CD4-positive, alpha-beta memory T cell (primary cell): ENCODE measurements around the gene GRIK2. TPM values are rescaled to one million over a fixed set of nuclear protein-coding genes. Genes with fewer than 3 reads are reported as not detected.

ENCODE experiments used
- CTCF ChIA-PET: fragments of 350-600 bp; sonication (Branson Sonifier 250); formaldehyde crosslinking; loops from one replicate; lab custom pipeline; 2021; ENCODE audit warnings: inconsistent platforms; ENCODE audit not compliant: partially characterized antibody; lab: Charles Lee
- POLR2A ChIA-PET: fragments of 350-600 bp; sonication (Branson Sonifier 250); formaldehyde crosslinking; loops from one replicate; lab custom pipeline; 2021; ENCODE audit not compliant: partially characterized antibody; lab: Charles Lee
- DNase-seq, 5 donors: peaks; one replicate each; pipeline versions ENCODE4 v3.0.0 to v3.0.0-alpha.2; 2020 to 2022; ENCODE audit warnings: mixed read lengths in 1 of 5
- H3K27ac ChIP-seq: one replicate; pipeline ENCODE4 v1.7.0; 2013; ENCODE audit warnings: low read depth, low read length
- H3K27me3 ChIP-seq: 2 replicates; pipeline ENCODE4 v1.7.0; 2013; ENCODE audit warnings: mild to moderate bottlenecking, low read length, moderate library complexity; ENCODE audit not compliant: insufficient read depth
- H3K36me3 ChIP-seq: 2 replicates; pipeline ENCODE4 v1.7.0; 2013; ENCODE audit warnings: mild to moderate bottlenecking, low read length, moderate library complexity; ENCODE audit not compliant: insufficient read depth
- H3K4me1 ChIP-seq: 2 replicates; pipeline ENCODE4 v1.7.0; 2013; ENCODE audit warnings: mild to moderate bottlenecking, low read length, moderate library complexity; ENCODE audit not compliant: insufficient read depth
- H3K4me3 ChIP-seq, 2 donors: one replicate each; pipeline ENCODE4 v1.7.0; 2013; ENCODE audit warnings: low read length in 2 of 2, mild to moderate bottlenecking in 1 of 2
- H3K9me3 ChIP-seq, 2 donors: one replicate each; pipeline ENCODE4 v1.7.0; 2013; ENCODE audit warnings: low read length in 2 of 2, control low read depth in 1 of 2; ENCODE audit not compliant: control insufficient read depth in 1 of 2
- H3K27ac Mint-ChIP-seq, 7 donors: one replicate each; pipeline ENCODE4 v1.8.0; 2020 to 2021; ENCODE audit warnings: mixed read lengths in 7 of 7, mild to moderate bottlenecking in 6 of 7, inconsistent platforms in 3 of 7, moderate library complexity in 3 of 7
- H3K27me3 Mint-ChIP-seq, 2 donors: one replicate each; pipeline ENCODE4 v1.8.0; 2020 to 2021; ENCODE audit warnings: mixed read lengths in 2 of 2
- H3K36me3 Mint-ChIP-seq, 2 donors: one replicate each; pipeline ENCODE4 v1.8.0; 2020 to 2021; ENCODE audit warnings: mixed read lengths in 2 of 2, inconsistent platforms in 1 of 2, mild to moderate bottlenecking in 1 of 2
- H3K4me1 Mint-ChIP-seq, 4 donors: one replicate each; pipeline ENCODE4 v1.8.0; 2020 to 2021; ENCODE audit warnings: mixed read lengths in 4 of 4, mild to moderate bottlenecking in 1 of 4
- H3K4me3 Mint-ChIP-seq, 8 donors: one replicate each; pipeline ENCODE4 v1.8.0; 2020 to 2021; ENCODE audit warnings: mixed read lengths in 8 of 8, mild to moderate bottlenecking in 7 of 8, moderate library complexity in 6 of 8, inconsistent platforms in 3 of 8
- H3K9me3 Mint-ChIP-seq, 8 donors: one replicate each; pipeline ENCODE4 v1.8.0; 2020 to 2021; ENCODE audit warnings: mixed read lengths in 8 of 8, mild to moderate bottlenecking in 5 of 8, inconsistent platforms in 3 of 8, moderate library complexity in 1 of 8
- intact Hi-C: fragments of 100-400 bp; cut with micrococcal nuclease; formaldehyde crosslinking; loops from one replicate; pipeline ENCODE4 v1.15.1; 2023
- polyA plus RNA-seq, 2 donors: library from polyadenylated mRNA; unstranded; fragments of 300-500 nt; fragmentation: Illumina TruSeq; gene quantifications; one replicate each; pipeline ENCODE4 v1.2.3, GENCODE V29; 2021
- total RNA-seq, 2 experiments: library from RNA; stranded (reverse); gene quantifications; one replicate each; pipeline ENCODE4 v1.2.3, GENCODE V29; 2021

Gene GRIK2
- total and polyA plus RNA-seq, 4 experiments from 2014 or later: not detected

- Mint-ChIP-seq H3K27ac (no peak overlapping the region), H3K9me3 (peaks cover 0 to 8% (median 3%) of the 10 kb centered on the region in 8 donors), H3K27me3 (no peaks in the 10 kb centered on the region), H3K4me3 (no peak overlapping the region), H3K4me1 (no peaks in the 10 kb centered on the region), H3K36me3 (no peaks in the 10 kb centered on the region)
- intact Hi-C loops: no loop called here
- H3K4me3 ChIP-seq: no peak overlapping the region
- H3K27ac ChIP-seq: no peak overlapping the region
- DNase-seq: no peak
- H3K27me3 ChIP-seq: no peaks in the 10 kb centered on the region
- ChIA-PET CTCF (no interaction called here), POLR2A (no interaction called here)
- H3K36me3 ChIP-seq: no peaks in the 10 kb centered on the region
- no peaks in the 10 kb centered on the region for H3K9me3 ChIP-seq
- no peaks in the 10 kb centered on the region for H3K4me1 ChIP-seq
These were observed 452.1 kb downstream of the GRIK2 start for GRCh38 chr6:101845621-101846020.

GRCh38 chr6:101847690-101848089, 454.2 kb downstream of the GRIK2 start:
- ChIA-PET CTCF (no interaction called here), POLR2A (no interaction called here)
- Histone ChIP-seq H3K36me3 (no peaks in the 10 kb centered on the region), H3K9me3 (no peaks in the 10 kb centered on the region), H3K27ac (no peak overlapping the region), H3K4me1 (no peaks in the 10 kb centered on the region), H3K4me3 (no peak overlapping the region), H3K27me3 (no peaks in the 10 kb centered on the region)
- no peak overlapping the region for H3K27ac Mint-ChIP-seq
- no peaks in the 10 kb centered on the region for H3K36me3 Mint-ChIP-seq
- H3K4me1 Mint-ChIP-seq: no peaks in the 10 kb centered on the region
- DNase-seq: no peak
- H3K4me3 Mint-ChIP-seq: no peak overlapping the region
- H3K27me3 Mint-ChIP-seq: no peaks in the 10 kb centered on the region
- intact Hi-C loops: no loop called here
- H3K9me3 Mint-ChIP-seq: peaks cover 0 to 8% (median 4%) of the 10 kb centered on the region in 8 donors

- no peak overlapping the region for H3K4me3 Mint-ChIP-seq
These were observed 458.4 kb downstream of the GRIK2 start for GRCh38 chr6:101851911-101852310.

DNA sequence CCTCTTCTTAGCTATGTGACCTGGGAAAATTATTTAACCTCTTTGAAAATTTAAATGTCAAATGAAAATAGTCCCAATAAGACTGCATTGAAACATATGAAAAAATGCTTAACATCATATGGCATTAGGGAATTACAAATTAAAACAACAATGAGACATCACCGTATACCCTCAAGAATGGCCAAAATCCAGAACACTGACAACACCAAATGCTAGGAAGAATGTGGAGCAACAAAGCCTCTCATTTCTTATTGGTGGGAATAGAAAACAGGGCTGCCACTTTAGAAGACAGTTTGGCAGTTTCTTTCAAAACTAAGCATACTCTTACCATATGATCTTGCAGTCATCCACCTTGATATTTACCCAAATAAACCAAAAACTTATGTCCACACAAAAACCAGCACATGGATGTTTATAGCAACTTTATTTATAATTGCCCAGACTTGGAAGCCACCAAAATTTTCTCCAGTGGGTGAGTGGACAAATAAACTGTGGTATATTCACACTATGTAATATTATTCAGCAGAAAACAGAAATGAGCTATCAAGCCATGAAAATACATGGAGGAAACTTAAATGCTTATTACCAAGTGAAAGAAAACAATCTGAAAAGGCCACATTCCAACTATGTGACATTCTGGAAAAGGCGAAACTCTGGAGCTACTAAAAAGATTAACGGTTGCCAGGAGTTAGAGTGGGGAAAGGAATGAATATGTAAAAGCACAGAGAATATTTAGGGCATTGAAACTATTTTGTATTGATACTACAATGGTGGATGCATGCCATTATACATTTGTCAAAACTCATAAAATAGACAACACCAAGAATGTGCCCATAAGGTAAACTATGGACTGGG, 459.9 kb downstream of the GRIK2 start:
- Histone ChIP-seq H3K36me3 (no peaks in the 10 kb centered on the region), H3K4me3 (no peak overlapping the region), H3K27me3 (no peaks in the 10 kb centered on the region), H3K4me1 (no peaks in the 10 kb centered on the region), H3K9me3 (no peaks in the 10 kb centered on the region), H3K27ac (no peak overlapping the region)
- H3K4me3 Mint-ChIP-seq: no peak overlapping the region
- ChIA-PET CTCF (no interaction called here), POLR2A (no interaction called here)
- H3K27ac Mint-ChIP-seq: no peak overlapping the region
- no peaks in the 10 kb centered on the region for H3K27me3 Mint-ChIP-seq
- peaks cover 0 to 6% (median under 1%) of the 10 kb centered on the region in 8 donors for H3K9me3 Mint-ChIP-seq
- H3K4me1 Mint-ChIP-seq: no peaks in the 10 kb centered on the region
- no peak for DNase-seq
- H3K36me3 Mint-ChIP-seq: no peaks in the 10 kb centered on the region
- intact Hi-C loops: no loop called here

More at GRCh38 chr6:101851911-101852310, 458.4 kb downstream of the GRIK2 start:
- no peak for DNase-seq
- CTCF ChIA-PET: no interaction called here
- Histone ChIP-seq H3K4me1 (no peaks in the 10 kb centered on the region), H3K4me3 (no peak overlapping the region), H3K36me3 (no peaks in the 10 kb centered on the region), H3K27me3 (no peaks in the 10 kb centered on the region), H3K27ac (no peak overlapping the region), H3K9me3 (no peaks in the 10 kb centered on the region)
- POLR2A ChIA-PET: no interaction called here
- intact Hi-C loops: no loop called here
- no peaks in the 10 kb centered on the region for H3K4me1 Mint-ChIP-seq
- no peaks in the 10 kb centered on the region for H3K36me3 Mint-ChIP-seq
- H3K27ac Mint-ChIP-seq: no peak overlapping the region
- no peaks in the 10 kb centered on the region for H3K27me3 Mint-ChIP-seq
- peaks cover 0 to 8% (median under 1%) of the 10 kb centered on the region in 8 donors for H3K9me3 Mint-ChIP-seq

- no peak overlapping the region for H3K27ac Mint-ChIP-seq
- H3K4me3 ChIP-seq: no peak overlapping the region
- no peaks in the 10 kb centered on the region for H3K36me3 ChIP-seq
- H3K27me3 ChIP-seq: no peaks in the 10 kb centered on the region
- H3K36me3 Mint-ChIP-seq: no peaks in the 10 kb centered on the region
- CTCF ChIA-PET: no interaction called here
- DNase-seq: no peak
- POLR2A ChIA-PET: no interaction called here
- H3K9me3 ChIP-seq: no peaks in the 10 kb centered on the region
- no peaks in the 10 kb centered on the region for H3K4me1 ChIP-seq
- intact Hi-C loops: no loop called here
- H3K27me3 Mint-ChIP-seq: no peaks in the 10 kb centered on the region
- no peaks in the 10 kb centered on the region for H3K4me1 Mint-ChIP-seq
- H3K9me3 Mint-ChIP-seq: peaks cover 2 to 13% (median 5%) of the 10 kb centered on the region in 8 donors
- H3K27ac ChIP-seq: no peak overlapping the region
- H3K4me3 Mint-ChIP-seq: no peak overlapping the region
These were observed 482.9 kb downstream of the GRIK2 start for GRCh38 chr6:101876431-101876830.

DNA sequence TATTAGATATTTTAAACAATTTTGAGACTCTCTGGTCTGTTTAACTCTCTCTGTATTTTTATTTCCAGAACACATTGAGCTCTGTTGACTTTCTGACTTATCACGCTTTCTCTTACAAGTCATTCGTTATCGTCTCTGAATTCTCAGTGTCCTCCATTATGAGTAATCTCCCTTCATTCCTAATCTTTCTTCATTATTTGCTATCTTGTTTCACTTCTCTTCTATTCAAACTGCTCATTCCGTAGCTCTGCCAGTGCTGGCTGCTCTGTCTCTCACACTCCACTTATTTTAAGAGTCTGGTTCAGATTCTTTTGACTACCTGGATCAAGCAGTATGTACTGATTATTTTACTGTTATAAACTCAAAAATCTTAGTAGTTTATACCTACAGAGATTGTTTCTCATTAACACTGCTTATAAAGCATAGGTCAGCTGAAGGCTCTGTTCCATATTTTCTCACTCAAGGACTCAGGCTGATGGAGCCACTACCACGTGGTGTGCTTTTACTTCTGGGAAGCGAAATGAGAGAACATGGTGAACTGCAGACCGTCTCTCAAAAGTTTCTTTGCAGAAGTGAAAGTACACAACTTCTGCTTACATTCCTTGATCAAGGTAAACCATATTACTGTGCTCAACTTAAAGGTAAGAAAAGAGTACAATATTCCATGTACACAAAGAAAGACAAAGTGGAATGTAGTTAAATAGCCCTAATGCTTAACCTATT, 485.2 kb downstream of the GRIK2 start:
- CTCF ChIA-PET: no interaction called here
- intact Hi-C loops: no loop called here
- H3K4me1 ChIP-seq: no peaks in the 10 kb centered on the region
- no peaks in the 10 kb centered on the region for H3K4me1 Mint-ChIP-seq
- H3K9me3 ChIP-seq: no peaks in the 10 kb centered on the region
- H3K27ac Mint-ChIP-seq: no peak overlapping the region
- no peaks in the 10 kb centered on the region for H3K36me3 Mint-ChIP-seq
- no peaks in the 10 kb centered on the region for H3K27me3 Mint-ChIP-seq
- no peaks in the 10 kb centered on the region for H3K36me3 ChIP-seq
- no peaks in the 10 kb centered on the region for H3K27me3 ChIP-seq
- H3K4me3 ChIP-seq: no peak overlapping the region
- no peak overlapping the region for H3K4me3 Mint-ChIP-seq
- POLR2A ChIA-PET: no interaction called here
- H3K9me3 Mint-ChIP-seq: peaks cover 2 to 13% (median 4%) of the 10 kb centered on the region in 8 donors
- DNase-seq: no peak
- no peak overlapping the region for H3K27ac ChIP-seq

DNA sequence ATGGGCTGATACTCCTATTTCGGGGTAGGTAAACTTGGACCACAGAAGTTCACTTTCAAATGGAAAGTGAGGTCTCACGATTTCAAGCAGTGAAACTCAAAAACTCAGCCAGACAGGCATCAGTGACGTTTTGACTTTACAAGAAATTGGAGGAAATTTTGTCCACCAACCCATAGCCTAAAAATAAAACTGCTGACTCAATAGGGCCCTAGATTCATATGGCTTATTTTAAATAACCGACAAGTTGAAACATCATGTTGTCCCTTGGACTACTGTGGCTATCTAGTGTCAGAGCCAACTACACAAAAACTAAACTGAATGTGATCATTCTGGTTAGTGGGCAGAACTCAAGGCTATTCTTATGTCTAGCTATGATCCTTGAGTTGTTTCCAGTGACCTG, 486.3 kb downstream of the GRIK2 start:
- Mint-ChIP-seq H3K9me3 (peaks cover 0 to 11% (median 4%) of the 10 kb centered on the region in 8 donors), H3K36me3 (no peaks in the 10 kb centered on the region), H3K27me3 (no peaks in the 10 kb centered on the region), H3K4me1 (no peaks in the 10 kb centered on the region), H3K4me3 (no peak overlapping the region), H3K27ac (no peak overlapping the region)
- H3K9me3 ChIP-seq: no peaks in the 10 kb centered on the region
- H3K27me3 ChIP-seq: no peaks in the 10 kb centered on the region
- H3K4me3 ChIP-seq: no peak overlapping the region
- ChIA-PET CTCF (no interaction called here), POLR2A (no interaction called here)
- no peak overlapping the region for H3K27ac ChIP-seq
- no peak for DNase-seq
- no peaks in the 10 kb centered on the region for H3K4me1 ChIP-seq
- H3K36me3 ChIP-seq: no peaks in the 10 kb centered on the region
- intact Hi-C loops: no loop called here
